SK-N-MC (cell line): ENCODE results near the gene TLK1.

ENCODE experiments used
- FOXP2 ChIP-seq: optimal IDR thresholded peaks from 2 replicates; pipeline ENCODE3; 2011; ENCODE audit warnings: mild to moderate bottlenecking, moderate library complexity; ENCODE audit not compliant: insufficient read depth; ENCODE audit errors: extremely low read length, control extremely low read depth
- POLR2AphosphoS5 ChIP-seq: IDR thresholded peaks from 2 replicates; pipeline ENCODE4 v1.6.1; 2012; ENCODE audit warnings: mild to moderate bottlenecking, low read depth, low read length, borderline replicate concordance

GRCh38 chr2:170943041-170943440 lies 217.7 kb downstream of the TLK1 start:
- no peak for TF ChIP-seq POLR2AphosphoS5
- no peak for TF ChIP-seq FOXP2
